RWPE1 (cell line): ENCODE results near the gene PTPN14.

Experiments used
- CTCF ChIA-PET: fragments of 350-600 bp; sonication (Branson Sonifier 250); formaldehyde crosslinking; extraction: SDS; loops from one replicate; lab custom pipeline; 2021; lab: Yijun Ruan, JAX
- POLR2A ChIA-PET: fragments of 400-600 bp; formaldehyde crosslinking; extraction: SDS; loops from one replicate; lab custom pipeline; 2020; ENCODE audit warnings: antibody characterized with exemption; ENCODE audit not compliant: low non-redundant PET; lab: Yijun Ruan, JAX
- DNase-seq: peaks from one replicate; pipeline ENCODE4 v3.0.0; 2012; ENCODE audit warnings: low spot score
- H3K27ac ChIP-seq: fragments of 450-650 bp; 2 replicates; pipeline ENCODE4 v1.5.1; 2017
- TF ChIP-seq, protein P1 (sequence below): fragments of 450-650 bp; conservative IDR thresholded peaks from 2 replicates; pipeline ENCODE4 v1.5.1; 2017; ENCODE audit warnings: low read depth, mild to moderate bottlenecking

Gene PTPN14

DNA sequence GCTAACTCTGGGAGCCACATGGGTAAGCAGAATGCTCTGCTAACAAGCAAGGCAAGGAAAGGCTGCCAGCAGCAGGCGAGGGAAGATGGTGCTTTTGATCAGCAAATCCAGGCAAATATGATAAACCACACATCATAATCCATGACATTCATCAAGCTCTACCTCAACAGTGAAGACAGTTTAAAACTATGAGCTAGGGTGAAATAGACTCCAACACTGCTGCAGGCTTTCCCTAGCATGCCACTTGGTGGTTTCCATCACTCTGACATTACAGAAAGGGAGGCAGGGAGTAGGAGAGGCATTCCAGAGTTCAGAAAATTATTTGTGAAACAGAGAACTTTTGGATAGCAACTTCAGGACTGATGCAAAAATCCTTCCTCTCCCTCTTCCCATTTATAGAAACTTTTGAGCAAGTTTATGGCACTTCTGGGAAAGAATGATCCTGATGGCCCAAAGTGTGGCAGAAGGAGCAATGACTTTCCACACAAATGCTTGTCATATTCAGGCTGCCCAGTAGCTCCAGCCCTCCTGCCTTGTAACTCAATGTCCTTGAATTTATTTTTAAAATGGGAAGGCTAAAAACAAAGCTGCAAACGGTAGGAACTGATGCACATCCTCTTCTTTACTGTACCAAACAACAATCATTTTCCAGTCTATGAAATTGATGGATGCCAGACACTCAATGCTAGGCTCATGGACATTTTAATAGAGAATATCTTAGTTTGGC lies 199.7 kb downstream of the PTPN14 start:
- DNase-seq: no peak
- ChIA-PET POLR2A (no interaction called here), CTCF (no interaction called here)
- TF ChIP-seq, protein P1, sequence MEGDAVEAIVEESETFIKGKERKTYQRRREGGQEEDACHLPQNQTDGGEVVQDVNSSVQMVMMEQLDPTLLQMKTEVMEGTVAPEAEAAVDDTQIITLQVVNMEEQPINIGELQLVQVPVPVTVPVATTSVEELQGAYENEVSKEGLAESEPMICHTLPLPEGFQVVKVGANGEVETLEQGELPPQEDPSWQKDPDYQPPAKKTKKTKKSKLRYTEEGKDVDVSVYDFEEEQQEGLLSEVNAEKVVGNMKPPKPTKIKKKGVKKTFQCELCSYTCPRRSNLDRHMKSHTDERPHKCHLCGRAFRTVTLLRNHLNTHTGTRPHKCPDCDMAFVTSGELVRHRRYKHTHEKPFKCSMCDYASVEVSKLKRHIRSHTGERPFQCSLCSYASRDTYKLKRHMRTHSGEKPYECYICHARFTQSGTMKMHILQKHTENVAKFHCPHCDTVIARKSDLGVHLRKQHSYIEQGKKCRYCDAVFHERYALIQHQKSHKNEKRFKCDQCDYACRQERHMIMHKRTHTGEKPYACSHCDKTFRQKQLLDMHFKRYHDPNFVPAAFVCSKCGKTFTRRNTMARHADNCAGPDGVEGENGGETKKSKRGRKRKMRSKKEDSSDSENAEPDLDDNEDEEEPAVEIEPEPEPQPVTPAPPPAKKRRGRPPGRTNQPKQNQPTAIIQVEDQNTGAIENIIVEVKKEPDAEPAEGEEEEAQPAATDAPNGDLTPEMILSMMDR: no peak
- H3K27ac ChIP-seq: no peak overlapping the region

DNA sequence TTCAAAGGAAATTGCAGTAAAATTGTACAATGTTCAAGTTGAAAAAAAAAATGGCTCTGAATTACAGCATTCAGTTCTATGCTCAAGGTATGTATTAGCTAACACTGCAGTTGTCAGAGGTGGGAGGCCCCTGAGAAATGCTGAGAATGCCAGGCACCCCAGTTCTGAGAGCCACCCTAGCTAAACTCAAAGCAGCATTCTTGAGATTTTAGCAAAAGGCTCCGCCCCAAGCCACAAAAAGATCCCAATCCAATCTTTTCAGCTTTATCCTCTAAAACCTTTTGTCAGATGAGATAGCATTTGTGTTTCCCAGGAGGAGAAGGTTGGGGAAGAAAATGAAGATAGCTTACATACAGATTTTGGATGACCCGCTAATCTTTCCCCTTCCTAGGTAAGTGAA lies 201.6 kb downstream of the PTPN14 start:
- ChIA-PET CTCF (no interaction called here), POLR2A (interaction anchor here (0.7 kb wide), 1 partner anchor 22 kb away, joined by 7 read pairs; no protein-coding TSS in a partner anchor)
- no peak for DNase-seq
- TF ChIP-seq, protein P1: no peak
- no peak overlapping the region for H3K27ac ChIP-seq

DNA sequence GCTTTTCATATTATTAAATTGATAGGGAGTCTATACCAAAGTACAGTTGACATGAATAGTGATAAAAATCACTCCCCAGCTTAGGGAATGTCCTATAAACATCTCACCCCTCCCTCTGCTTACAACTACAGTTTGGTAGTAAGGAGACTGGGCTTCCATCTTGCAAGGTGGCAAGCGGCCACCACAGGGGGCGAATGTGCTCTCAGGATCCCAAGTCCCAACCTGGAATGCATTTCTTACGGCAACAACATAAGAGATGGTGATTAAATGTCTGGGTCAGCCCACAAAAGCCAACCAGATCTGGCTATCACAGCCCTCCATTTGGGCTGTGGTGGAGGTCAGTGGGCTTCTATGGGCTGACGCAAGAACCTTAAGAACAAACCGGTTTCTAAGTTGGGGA lies 202.4 kb downstream of the PTPN14 start:
- DNase-seq: no peak
- CTCF ChIA-PET: no interaction called here
- POLR2A ChIA-PET: no interaction called here
- no peak overlapping the region for H3K27ac ChIP-seq
- TF ChIP-seq, protein P1: no peak

DNA sequence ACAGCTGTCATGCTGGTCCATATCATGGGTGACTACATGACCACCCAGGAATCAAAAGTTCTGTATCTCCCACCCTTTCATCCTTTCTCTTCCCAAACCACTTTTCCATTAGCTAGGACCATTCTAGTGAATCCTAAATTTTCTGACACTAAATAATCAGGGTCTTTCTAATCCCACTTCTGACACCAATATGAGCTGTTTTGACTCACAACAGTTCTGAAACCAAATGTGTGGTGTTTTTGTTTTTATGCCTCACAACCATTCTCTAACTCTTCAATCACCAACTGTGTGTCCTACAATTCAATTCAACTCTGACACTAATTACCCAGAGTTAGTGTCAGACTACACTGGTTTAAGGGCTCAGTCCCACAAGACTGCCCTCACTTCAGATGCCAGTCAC lies 206.5 kb downstream of the PTPN14 start:
- no peak overlapping the region for H3K27ac ChIP-seq
- DNase-seq: no peak
- ChIA-PET POLR2A (interaction anchor here (0.6 kb wide), 1 partner anchor 64 kb away, joined by 3 read pairs; the partner anchor contains the start of gene SMYD2), CTCF (interaction anchor here (0.5 to 1.6 kb wide), 5 partner anchors 14 to 283 kb away, joined by 3 to 6 read pairs (median 4); no protein-coding TSS in a partner anchor)
- TF ChIP-seq, protein P1: no peak

DNA sequence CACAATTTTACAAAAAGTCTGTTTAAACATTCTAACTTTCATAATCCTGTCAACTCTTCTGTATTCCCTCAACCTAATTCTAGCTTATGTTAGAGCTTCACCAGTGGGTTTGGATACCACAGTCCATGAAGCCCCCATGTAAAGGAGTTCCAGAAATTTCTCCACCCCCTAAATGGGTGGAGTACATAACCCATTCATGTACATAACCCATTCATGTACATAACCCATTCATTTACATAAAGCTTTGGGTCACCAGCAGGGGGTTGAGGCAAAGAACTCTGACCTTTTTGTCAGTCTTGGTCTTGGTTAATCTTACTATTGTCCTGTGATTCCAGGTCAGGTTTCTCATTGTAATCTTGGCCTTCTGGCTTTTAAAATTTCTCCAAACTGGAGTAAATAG lies 208.9 kb downstream of the PTPN14 start:
- ChIA-PET POLR2A (no interaction called here), CTCF (no interaction called here)
- no peak for DNase-seq
- TF ChIP-seq, protein P1: no peak
- no peak overlapping the region for H3K27ac ChIP-seq

DNA sequence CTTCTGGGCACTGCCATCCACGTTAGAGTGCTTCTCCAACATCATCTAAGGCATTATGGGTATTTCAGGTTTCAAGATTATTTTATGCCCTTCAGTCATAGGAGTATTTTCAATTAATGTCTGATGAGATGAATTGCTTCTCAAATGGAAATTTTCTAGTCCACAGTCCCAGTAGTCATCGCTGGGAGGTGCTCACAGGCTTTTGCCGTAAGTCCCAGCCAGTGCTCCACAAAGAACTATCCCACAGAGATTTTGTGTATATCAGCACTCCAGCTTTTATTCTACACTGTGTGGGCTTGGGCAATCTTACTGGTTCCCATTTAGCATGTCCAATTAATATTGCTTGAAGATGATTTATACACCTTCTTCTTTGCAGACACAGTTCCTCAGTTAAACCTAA lies 209.5 kb downstream of the PTPN14 start:
- no peak for DNase-seq
- POLR2A ChIA-PET: no interaction called here
- TF ChIP-seq, protein P1: no peak
- no peak overlapping the region for H3K27ac ChIP-seq
- CTCF ChIA-PET: no interaction called here
